GM20000 (cell line): ENCODE results near the gene C1QTNF7.

Source experiments
- DNase-seq: peaks from one replicate; pipeline ENCODE4 v3.0.0; 2012; ENCODE audit warnings: low spot score
- TF ChIP-seq, protein P1 (sequence below): IDR thresholded peaks from 2 replicates; pipeline ENCODE4 v1.5.1; 2012; ENCODE audit warnings: mild to moderate bottlenecking, control low read depth; ENCODE audit errors: extremely low read depth, missing control alignments

Gene C1QTNF7

GRCh38 chr4:15478724-15479088 lies 50.9 kb downstream of the C1QTNF7 start:
- no peak for DNase-seq
- TF ChIP-seq, protein P1, sequence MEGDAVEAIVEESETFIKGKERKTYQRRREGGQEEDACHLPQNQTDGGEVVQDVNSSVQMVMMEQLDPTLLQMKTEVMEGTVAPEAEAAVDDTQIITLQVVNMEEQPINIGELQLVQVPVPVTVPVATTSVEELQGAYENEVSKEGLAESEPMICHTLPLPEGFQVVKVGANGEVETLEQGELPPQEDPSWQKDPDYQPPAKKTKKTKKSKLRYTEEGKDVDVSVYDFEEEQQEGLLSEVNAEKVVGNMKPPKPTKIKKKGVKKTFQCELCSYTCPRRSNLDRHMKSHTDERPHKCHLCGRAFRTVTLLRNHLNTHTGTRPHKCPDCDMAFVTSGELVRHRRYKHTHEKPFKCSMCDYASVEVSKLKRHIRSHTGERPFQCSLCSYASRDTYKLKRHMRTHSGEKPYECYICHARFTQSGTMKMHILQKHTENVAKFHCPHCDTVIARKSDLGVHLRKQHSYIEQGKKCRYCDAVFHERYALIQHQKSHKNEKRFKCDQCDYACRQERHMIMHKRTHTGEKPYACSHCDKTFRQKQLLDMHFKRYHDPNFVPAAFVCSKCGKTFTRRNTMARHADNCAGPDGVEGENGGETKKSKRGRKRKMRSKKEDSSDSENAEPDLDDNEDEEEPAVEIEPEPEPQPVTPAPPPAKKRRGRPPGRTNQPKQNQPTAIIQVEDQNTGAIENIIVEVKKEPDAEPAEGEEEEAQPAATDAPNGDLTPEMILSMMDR = no peak

DNA sequence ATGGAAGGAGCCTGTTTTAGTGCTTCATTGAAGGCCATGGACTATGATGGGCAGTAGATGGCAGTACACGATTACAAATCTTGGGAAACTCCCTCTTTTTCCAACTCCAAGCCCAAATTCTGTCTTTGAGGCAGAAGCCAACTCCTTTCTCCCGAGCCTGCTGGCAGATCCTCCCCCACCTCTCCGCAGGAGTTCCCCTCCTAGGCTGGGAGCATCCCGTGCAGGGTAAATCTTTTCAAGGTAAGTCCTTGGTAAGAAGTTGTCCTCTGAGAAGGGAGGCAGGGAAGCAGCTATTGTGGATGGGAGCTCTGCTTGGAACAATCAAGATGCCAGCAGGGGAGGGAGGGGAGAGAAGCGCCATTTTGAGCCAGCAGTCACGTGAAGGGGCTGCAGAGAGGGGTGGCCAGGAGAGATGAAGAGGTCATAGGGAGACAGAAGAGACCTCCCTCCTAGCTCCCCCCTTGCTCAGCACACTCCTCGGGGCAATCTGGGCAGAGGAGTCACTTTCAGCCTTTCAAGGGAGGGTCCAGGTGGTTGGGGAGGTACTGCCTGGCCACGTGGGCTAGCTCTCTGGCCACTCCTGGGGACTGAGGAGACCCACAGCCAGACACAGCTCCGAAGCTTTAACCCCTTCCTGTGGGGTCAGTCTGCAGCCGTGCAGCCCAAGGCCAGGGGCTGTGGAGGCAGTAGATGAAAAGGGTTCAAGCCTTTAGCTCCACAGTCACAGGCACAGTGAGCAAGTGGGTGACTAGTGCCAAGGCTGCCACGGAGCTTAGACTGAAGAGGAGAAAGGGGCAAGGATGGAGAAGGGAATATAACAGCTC lies 51.5 kb downstream of the C1QTNF7 start:
- DNase-seq = peak; percentile 40
- TF ChIP-seq, protein P1 = peak; percentile 56

GRCh38 chr4:15479913-15480185 lies 52.0 kb downstream of the C1QTNF7 start:
- no peak for DNase-seq
- TF ChIP-seq, protein P1 = no peak

GRCh38 chr4:15481961-15482745 lies 54.3 kb downstream of the C1QTNF7 start:
- no peak for DNase-seq
- TF ChIP-seq, protein P1 = no peak

DNA sequence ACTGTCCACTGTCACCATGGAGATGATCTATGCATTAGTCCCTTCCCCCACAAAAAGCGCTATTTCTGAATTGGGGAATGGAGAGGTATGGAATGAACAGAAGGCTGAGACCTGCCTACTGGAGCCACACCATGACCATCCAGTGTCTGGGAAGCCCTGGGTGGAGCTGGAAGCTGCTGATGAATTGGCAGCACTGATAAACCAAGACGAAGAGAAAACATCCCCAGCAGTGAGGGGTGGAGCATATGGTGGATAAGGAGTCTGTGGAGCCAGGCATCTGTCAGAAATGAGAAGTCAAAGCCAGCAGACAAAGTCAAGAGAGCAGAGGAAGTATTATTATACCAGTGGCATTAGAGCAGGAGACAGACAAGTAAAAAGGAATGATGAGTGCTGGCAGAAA lies 55.0 kb downstream of the C1QTNF7 start:
- TF ChIP-seq, protein P1 = no peak
- no peak for DNase-seq

DNA sequence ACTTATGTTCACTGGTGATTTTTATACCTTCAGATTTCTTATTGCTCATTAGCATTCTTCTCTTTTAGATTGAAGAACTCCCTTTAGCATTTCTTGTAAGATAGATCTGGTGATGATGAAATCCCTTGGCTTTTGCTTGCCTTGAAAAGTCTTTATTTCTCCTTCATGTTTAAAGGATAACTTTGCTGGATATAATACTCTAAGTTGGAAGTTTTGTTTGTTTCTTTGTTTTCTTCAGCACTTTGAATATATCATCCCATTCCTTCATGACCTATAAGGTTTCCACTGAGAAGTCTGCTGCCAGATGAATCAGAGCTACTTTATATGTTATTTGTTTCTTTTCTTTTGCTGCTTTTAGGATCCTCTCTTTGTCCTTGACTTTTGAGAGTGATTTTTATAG lies 60.3 kb downstream of the C1QTNF7 start:
- DNase-seq = no peak
- TF ChIP-seq, protein P1 = no peak
